Measurements from ENCODE around the gene TUBGCP4. TPM values are rescaled to one million over a fixed set of nuclear protein-coding genes. Genes with fewer than 3 reads are reported as not detected.

TUBGCP4 gene
- total RNA-seq, 1 experiment from 2014 or later: 38.6 TPM

DNA sequence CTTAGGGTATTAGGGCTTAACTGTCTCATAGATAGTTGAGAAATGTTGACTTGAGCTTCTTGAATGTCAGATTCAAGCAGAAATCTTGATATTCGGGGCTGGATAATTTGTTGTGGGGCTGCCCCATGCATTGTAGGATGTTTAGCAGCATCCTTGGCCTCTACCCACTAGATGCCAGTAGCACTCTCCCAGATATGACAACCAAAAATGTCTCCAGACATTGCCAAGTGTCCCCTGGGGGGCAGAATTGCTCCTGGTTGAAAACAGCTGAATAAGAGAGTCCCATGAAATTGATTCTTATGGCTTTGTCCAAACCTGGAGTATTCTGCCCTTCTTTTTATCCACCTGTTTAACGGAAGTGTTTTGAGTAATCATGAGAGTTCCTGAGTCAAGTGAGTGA, 24.6 kb upstream of the TUBGCP4 start:
- Histone ChIP-seq H3K9me3 (ENCODE audit: control insufficient read depth in 1 of 2, insufficient read depth in 1 of 2, low read depth in 1 of 2, low read length in 2 of 2) (no peaks in the 10 kb centered on the region), H3K27ac (ENCODE audit: low read depth, low read length) (no peak overlapping the region), H3K27me3 (ENCODE audit: insufficient read depth, low read length) (no peaks in the 10 kb centered on the region), H4K20me1 (ENCODE audit: insufficient read depth) (no peaks in the 10 kb centered on the region), H3K4me2 (ENCODE audit: low read length) (no peak overlapping the region), H3K36me3 (ENCODE audit: control insufficient read depth in 1 of 2, insufficient read depth in 2 of 2, low read length in 2 of 2) (no peaks in the 10 kb centered on the region), H3K79me2 (ENCODE audit: insufficient read depth, low read length) (no peaks in the 10 kb centered on the region), H2AFZ (ENCODE audit: low read depth, low read length, poor library complexity, severe bottlenecking) (no peak overlapping the region), H3K4me3 (replicated peaks in 1 of 2; ENCODE audit: low read depth in 1 of 2, low read length in 2 of 2) (no peak overlapping the region), H3K9me2 (ENCODE audit: insufficient read depth) (no peaks in the 10 kb centered on the region), H3K9ac (ENCODE audit: low read length) (no peak overlapping the region), H3K4me1 (ENCODE audit: control insufficient read depth in 1 of 2, insufficient read depth in 2 of 2, low read length in 2 of 2) (no peaks in the 10 kb centered on the region)
- TF ChIP-seq EZH2 (IDR thresholded peaks at IDR 0.05) (no peak), RAD21 (IDR thresholded peaks at IDR 0.05; ENCODE audit: low read depth) (peak; percentile 60), EZH2phosphoT487 (IDR thresholded peaks at IDR 0.05; ENCODE audit: borderline replicate concordance) (no peak)
- TF ChIP-seq, protein P1, sequence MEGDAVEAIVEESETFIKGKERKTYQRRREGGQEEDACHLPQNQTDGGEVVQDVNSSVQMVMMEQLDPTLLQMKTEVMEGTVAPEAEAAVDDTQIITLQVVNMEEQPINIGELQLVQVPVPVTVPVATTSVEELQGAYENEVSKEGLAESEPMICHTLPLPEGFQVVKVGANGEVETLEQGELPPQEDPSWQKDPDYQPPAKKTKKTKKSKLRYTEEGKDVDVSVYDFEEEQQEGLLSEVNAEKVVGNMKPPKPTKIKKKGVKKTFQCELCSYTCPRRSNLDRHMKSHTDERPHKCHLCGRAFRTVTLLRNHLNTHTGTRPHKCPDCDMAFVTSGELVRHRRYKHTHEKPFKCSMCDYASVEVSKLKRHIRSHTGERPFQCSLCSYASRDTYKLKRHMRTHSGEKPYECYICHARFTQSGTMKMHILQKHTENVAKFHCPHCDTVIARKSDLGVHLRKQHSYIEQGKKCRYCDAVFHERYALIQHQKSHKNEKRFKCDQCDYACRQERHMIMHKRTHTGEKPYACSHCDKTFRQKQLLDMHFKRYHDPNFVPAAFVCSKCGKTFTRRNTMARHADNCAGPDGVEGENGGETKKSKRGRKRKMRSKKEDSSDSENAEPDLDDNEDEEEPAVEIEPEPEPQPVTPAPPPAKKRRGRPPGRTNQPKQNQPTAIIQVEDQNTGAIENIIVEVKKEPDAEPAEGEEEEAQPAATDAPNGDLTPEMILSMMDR (IDR thresholded peaks at IDR 0.05 in 2 of 3, conservative IDR thresholded peaks at IDR 0.05 in 1 of 3; ENCODE audit: borderline replicate concordance in 1 of 3, insufficient read depth in 1 of 3, low read depth in 2 of 3, low read length in 2 of 3): peak; percentile 34 to 90 (median 38); a peak in 5 of 6 replicates
- RAD21 ChIA-PET (ENCODE audit: low non-redundant PET in 1 of 2, low total read pairs in 2 of 2, uncharacterized antibody in 2 of 2, unreplicated experiment in 2 of 2): no interaction called here
- BruUV-seq (replicated peaks): no TSS peak
- intact Hi-C loops (cut with micrococcal nuclease): no loop called here
- DNase-seq (ENCODE audit: low read depth, low spot score): no peak
- CTCF ChIA-PET: interaction anchor here (1.2 to 2.5 kb wide), 2 partner anchors 9 to 431 kb away, joined by 5 to 10 read pairs; partner anchors contain the start of gene ELL3
- ATAC-seq: peak; percentile 78
- POLR2A ChIA-PET: no interaction called here

DNA sequence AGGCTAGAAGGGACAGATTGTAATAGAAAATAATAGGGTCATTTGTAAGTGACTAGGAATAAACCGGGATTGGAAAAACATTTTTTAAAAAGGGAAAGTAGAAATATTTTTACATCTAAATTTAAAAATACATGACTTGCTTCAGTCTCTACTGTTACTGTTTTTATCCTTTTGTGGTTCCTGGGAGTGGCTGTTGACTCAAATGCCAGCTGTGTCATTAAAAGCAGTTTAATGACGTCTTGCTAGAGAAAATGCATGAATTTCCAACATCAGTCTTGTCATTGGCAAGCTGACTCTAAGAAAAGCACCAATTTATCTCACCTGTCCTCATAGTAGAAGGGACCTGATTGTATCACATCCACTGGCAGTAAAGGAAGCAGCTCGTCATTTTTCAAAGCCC, 23.8 kb upstream of the TUBGCP4 start:
- Histone ChIP-seq H3K9ac (ENCODE audit: low read length) (no peak overlapping the region), H3K4me3 (replicated peaks in 1 of 2; ENCODE audit: low read depth in 1 of 2, low read length in 2 of 2) (no peak overlapping the region), H3K4me2 (ENCODE audit: low read length) (no peak overlapping the region), H3K27ac (ENCODE audit: low read depth, low read length) (no peak overlapping the region), H3K27me3 (ENCODE audit: insufficient read depth, low read length) (no peaks in the 10 kb centered on the region), H3K9me2 (ENCODE audit: insufficient read depth) (no peaks in the 10 kb centered on the region), H3K36me3 (ENCODE audit: control insufficient read depth in 1 of 2, insufficient read depth in 2 of 2, low read length in 2 of 2) (no peaks in the 10 kb centered on the region), H3K79me2 (ENCODE audit: insufficient read depth, low read length) (no peaks in the 10 kb centered on the region), H2AFZ (ENCODE audit: low read depth, low read length, poor library complexity, severe bottlenecking) (no peak overlapping the region), H3K9me3 (ENCODE audit: control insufficient read depth in 1 of 2, insufficient read depth in 1 of 2, low read depth in 1 of 2, low read length in 2 of 2) (no peaks in the 10 kb centered on the region), H4K20me1 (ENCODE audit: insufficient read depth) (no peaks in the 10 kb centered on the region), H3K4me1 (ENCODE audit: control insufficient read depth in 1 of 2, insufficient read depth in 2 of 2, low read length in 2 of 2) (no peaks in the 10 kb centered on the region)
- ChIA-PET CTCF (interaction anchor here (1.2 to 2.5 kb wide), 2 partner anchors 9 to 430 kb away, joined by 5 to 10 read pairs; partner anchors contain the start of gene ELL3), POLR2A (no interaction called here), RAD21 (ENCODE audit: low non-redundant PET in 1 of 2, low total read pairs in 2 of 2, uncharacterized antibody in 2 of 2, unreplicated experiment in 2 of 2) (no interaction called here)
- ATAC-seq (no peak), DNase-seq (ENCODE audit: low read depth, low spot score) (no peak)
- intact Hi-C loops (cut with micrococcal nuclease): no loop called here
- BruUV-seq (replicated peaks): no TSS peak
- TF ChIP-seq, protein P2, sequence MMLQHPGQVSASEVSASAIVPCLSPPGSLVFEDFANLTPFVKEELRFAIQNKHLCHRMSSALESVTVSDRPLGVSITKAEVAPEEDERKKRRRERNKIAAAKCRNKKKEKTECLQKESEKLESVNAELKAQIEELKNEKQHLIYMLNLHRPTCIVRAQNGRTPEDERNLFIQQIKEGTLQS (IDR thresholded peaks at IDR 0.05): no peak
- TF ChIP-seq ZNF274 (IDR thresholded peaks at IDR 0.05; ENCODE audit: low read depth, low read length) (no peak), EZH2phosphoT487 (IDR thresholded peaks at IDR 0.05; ENCODE audit: borderline replicate concordance) (no peak), ELF1 (IDR thresholded peaks at IDR 0.05; ENCODE audit: borderline replicate concordance, low read depth) (no peak), SRF (IDR thresholded peaks at IDR 0.05; ENCODE audit: low read depth) (no peak), JUND (IDR thresholded peaks at IDR 0.05) (no peak), ZFX (IDR thresholded peaks at IDR 0.05) (no peak), POLR2A (IDR thresholded peaks at IDR 0.05; ENCODE audit: borderline replicate concordance, extremely low read depth, insufficient read depth, insufficient read length) (no peak), SP1 (IDR thresholded peaks at IDR 0.05; ENCODE audit: low read depth) (no peak), RAD21 (IDR thresholded peaks at IDR 0.05; ENCODE audit: low read depth) (no peak), SIN3A (IDR thresholded peaks at IDR 0.05; ENCODE audit: low read depth) (no peak), EGR1 (IDR thresholded peaks at IDR 0.05; ENCODE audit: low read depth) (no peak), EZH2 (IDR thresholded peaks at IDR 0.05) (no peak)
- TF ChIP-seq, protein P3, sequence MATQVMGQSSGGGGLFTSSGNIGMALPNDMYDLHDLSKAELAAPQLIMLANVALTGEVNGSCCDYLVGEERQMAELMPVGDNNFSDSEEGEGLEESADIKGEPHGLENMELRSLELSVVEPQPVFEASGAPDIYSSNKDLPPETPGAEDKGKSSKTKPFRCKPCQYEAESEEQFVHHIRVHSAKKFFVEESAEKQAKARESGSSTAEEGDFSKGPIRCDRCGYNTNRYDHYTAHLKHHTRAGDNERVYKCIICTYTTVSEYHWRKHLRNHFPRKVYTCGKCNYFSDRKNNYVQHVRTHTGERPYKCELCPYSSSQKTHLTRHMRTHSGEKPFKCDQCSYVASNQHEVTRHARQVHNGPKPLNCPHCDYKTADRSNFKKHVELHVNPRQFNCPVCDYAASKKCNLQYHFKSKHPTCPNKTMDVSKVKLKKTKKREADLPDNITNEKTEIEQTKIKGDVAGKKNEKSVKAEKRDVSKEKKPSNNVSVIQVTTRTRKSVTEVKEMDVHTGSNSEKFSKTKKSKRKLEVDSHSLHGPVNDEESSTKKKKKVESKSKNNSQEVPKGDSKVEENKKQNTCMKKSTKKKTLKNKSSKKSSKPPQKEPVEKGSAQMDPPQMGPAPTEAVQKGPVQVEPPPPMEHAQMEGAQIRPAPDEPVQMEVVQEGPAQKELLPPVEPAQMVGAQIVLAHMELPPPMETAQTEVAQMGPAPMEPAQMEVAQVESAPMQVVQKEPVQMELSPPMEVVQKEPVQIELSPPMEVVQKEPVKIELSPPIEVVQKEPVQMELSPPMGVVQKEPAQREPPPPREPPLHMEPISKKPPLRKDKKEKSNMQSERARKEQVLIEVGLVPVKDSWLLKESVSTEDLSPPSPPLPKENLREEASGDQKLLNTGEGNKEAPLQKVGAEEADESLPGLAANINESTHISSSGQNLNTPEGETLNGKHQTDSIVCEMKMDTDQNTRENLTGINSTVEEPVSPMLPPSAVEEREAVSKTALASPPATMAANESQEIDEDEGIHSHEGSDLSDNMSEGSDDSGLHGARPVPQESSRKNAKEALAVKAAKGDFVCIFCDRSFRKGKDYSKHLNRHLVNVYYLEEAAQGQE (IDR thresholded peaks at IDR 0.05; ENCODE audit: low read depth): no peak
